PC-3 (cell line): Measurements from ENCODE around the gene OTUB1. TPM values are rescaled to one million over a fixed set of nuclear protein-coding genes. Genes with fewer than 3 reads are reported as not detected.

Experiments
- ATAC-seq: fragments of 200-7000 bp; cut with Tn5 transposase; 2 replicates; pipeline ENCODE4 v1.9.1; 2020; ENCODE audit warnings: mild to moderate bottlenecking, moderate library complexity
- BruUV-seq: library from RNA; stranded (reverse); fragments of 400-500 nt; replicated peaks from 2 replicates; lab custom pipeline; 2021; lab: Mats Ljungman, UMichigan
- CTCF ChIA-PET: fragments of 300-600 bp; sonication (Branson Sonifier 250); formaldehyde crosslinking; loops from one replicate; lab custom pipeline; 2022; ENCODE audit warnings: antibody characterized with exemption; lab: Charles Lee
- POLR2A ChIA-PET: fragments of 300-600 bp; sonication (Branson Sonifier 250); formaldehyde crosslinking; loops from one replicate; lab custom pipeline; 2022; ENCODE audit warnings: antibody characterized with exemption; ENCODE audit not compliant: unreplicated experiment; lab: Charles Lee
- DNase-seq: peaks from one replicate; pipeline ENCODE4 v3.0.0-alpha.2; 2015
- H2AFZ ChIP-seq: fragments of 300-600 bp; sonication (generic); 2 replicates; pipeline ENCODE4 v1.6.0; 2016; ENCODE audit warnings: antibody characterized with exemption, low read length
- H3F3A ChIP-seq: fragments of 300-600 bp; sonication (generic); one replicate; pipeline ENCODE4 v1.6.0; 2017; ENCODE audit warnings: antibody characterized with exemption, low read length, control low read depth, mild to moderate bottlenecking; ENCODE audit not compliant: unreplicated experiment
- H3K27ac ChIP-seq: fragments of 300-600 bp; sonication (generic); 2 replicates; pipeline ENCODE4 v1.5.1; 2016; ENCODE audit warnings: mild to moderate bottlenecking, low read length
- H3K27me3 ChIP-seq: fragments of 300-600 bp; sonication (generic); 2 replicates; pipeline ENCODE4 v1.6.1; 2016; ENCODE audit warnings: low read length, mixed read lengths
- H3K36me3 ChIP-seq: fragments of 300-600 bp; sonication (generic); 2 replicates; pipeline ENCODE4 v1.6.1; 2016; ENCODE audit warnings: low read depth, mixed run types, low read length, mixed read lengths
- H3K4me1 ChIP-seq: fragments of 300-600 bp; sonication (generic); 2 replicates; pipeline ENCODE4 v1.5.1; 2016; ENCODE audit warnings: low read length; ENCODE audit not compliant: insufficient read depth
- H3K4me2 ChIP-seq: fragments of 300-600 bp; sonication (generic); 2 replicates; pipeline ENCODE4 v1.6.0; 2016; ENCODE audit warnings: low read length
- H3K4me3 ChIP-seq: fragments of 300-600 bp; sonication (generic); 2 replicates; pipeline ENCODE4 v1.5.1; 2016; ENCODE audit warnings: mild to moderate bottlenecking, low read length, mixed read lengths
- H3K79me2 ChIP-seq: fragments of 300-600 bp; sonication (generic); 2 replicates; pipeline ENCODE4 v1.6.1; 2017; ENCODE audit warnings: low read length, mixed read lengths
- H3K9ac ChIP-seq: fragments of 300-600 bp; sonication (generic); 2 replicates; pipeline ENCODE4 v1.6.0; 2016; ENCODE audit warnings: mild to moderate bottlenecking, low read length
- H3K9me2 ChIP-seq: fragments of 300-600 bp; sonication (generic); replicated peaks from 2 replicates; pipeline ENCODE4 v1.6.1; 2016; ENCODE audit warnings: mixed run types, low read length, mixed read lengths
- H3K9me3 ChIP-seq: fragments of 300-600 bp; sonication (generic); 2 replicates; pipeline ENCODE4 v1.6.1; 2016; ENCODE audit warnings: low read length, mixed read lengths
- H4K20me1 ChIP-seq: fragments of 300-600 bp; sonication (generic); 2 replicates; pipeline ENCODE4 v1.6.1; 2016; ENCODE audit warnings: low read length, mixed read lengths
- CTCF ChIP-seq: fragments of 300-600 bp; sonication (generic); conservative IDR thresholded peaks from 2 replicates; pipeline ENCODE4 v1.5.1; 2017; ENCODE audit warnings: antibody characterized with exemption, low read depth, mild to moderate bottlenecking, low read length
- EZH2 ChIP-seq: fragments of 300-600 bp; sonication (generic); IDR thresholded peaks from one replicate; pipeline ENCODE4 v1.6.1; 2017; ENCODE audit warnings: antibody characterized with exemption, mild to moderate bottlenecking, low read length; ENCODE audit not compliant: unreplicated experiment
- EZH2phosphoT487 ChIP-seq: fragments of 300-600 bp; sonication (generic); IDR thresholded peaks from 2 replicates; pipeline ENCODE4 v1.6.1; 2018; ENCODE audit warnings: mild to moderate bottlenecking, antibody characterized with exemption, low read length, borderline replicate concordance
- intact Hi-C: fragments of 100-400 bp; cut with micrococcal nuclease; formaldehyde crosslinking; loops from 2 replicates; pipeline ENCODE4 v1.9.0; 2023
- total RNA-seq: library from RNA; depleted of rRNA; stranded (reverse); fragments of >200 nt; gene quantifications from 2 replicates; pipeline ENCODE4 v1.2.3, GENCODE V29; 2014

The OTUB1 gene
- total RNA-seq, 1 experiment from 2014 or later: 129 TPM

GRCh38 chr11:63941901-63942300 is 44.3 kb upstream of the OTUB1 start:
- no peak overlapping the region for H3K4me2 ChIP-seq
- no peak overlapping the region for H3K4me3 ChIP-seq
- ATAC-seq (no peak), DNase-seq (no peak)
- no peaks in the 10 kb centered on the region for H3K9me3 ChIP-seq
- POLR2A ChIA-PET: no interaction called here
- peaks cover 5% of the 10 kb centered on the region; the same call in 1 of the 2 replicates for H4K20me1 ChIP-seq
- H2AFZ ChIP-seq: no peak overlapping the region
- H3K27ac ChIP-seq: no peak overlapping the region
- peaks cover 12% of the 10 kb centered on the region for H3K36me3 ChIP-seq
- BruUV-seq: no TSS peak
- H3K79me2 ChIP-seq: peaks cover 63% of the 10 kb centered on the region
- H3K4me1 ChIP-seq: peaks cover 14% of the 10 kb centered on the region
- TF ChIP-seq CTCF (no peak), EZH2 (no peak), EZH2phosphoT487 (no peak)
- CTCF ChIA-PET: interaction anchor here (0.7 kb wide), 1 partner anchor 36 kb away, joined by 4 read pairs; no protein-coding TSS in a partner anchor
- no peaks in the 10 kb centered on the region for H3K27me3 ChIP-seq
- intact Hi-C loops: no loop called here
- no peaks in the 10 kb centered on the region for H3F3A ChIP-seq
- no peaks in the 10 kb centered on the region for H3K9me2 ChIP-seq
- H3K9ac ChIP-seq: no peak overlapping the region

GRCh38 chr11:63942803-63943202 is 43.4 kb upstream of the OTUB1 start:
- Histone ChIP-seq H3K4me1 (peaks cover 10% of the 10 kb centered on the region), H3K9me3 (no peaks in the 10 kb centered on the region), H3K4me3 (no peak overlapping the region), H4K20me1 (peaks cover 5% of the 10 kb centered on the region; the same call in 1 of the 2 replicates), H3K9me2 (no peaks in the 10 kb centered on the region), H3K27me3 (no peaks in the 10 kb centered on the region), H3K79me2 (peaks cover 63% of the 10 kb centered on the region), H2AFZ (no peak overlapping the region), H3K36me3 (peaks cover 13% of the 10 kb centered on the region), H3K9ac (no peak overlapping the region), H3K4me2 (no peak overlapping the region), H3F3A (no peaks in the 10 kb centered on the region), H3K27ac (no peak overlapping the region)
- ATAC-seq (no peak), DNase-seq (no peak)
- ChIA-PET CTCF (no interaction called here), POLR2A (no interaction called here)
- intact Hi-C loops: no loop called here
- no TSS peak for BruUV-seq
- TF ChIP-seq CTCF: no peak
- TF ChIP-seq EZH2: no peak
- TF ChIP-seq EZH2phosphoT487: no peak

GRCh38 chr11:63944987-63945386 is 41.3 kb upstream of the OTUB1 start:
- Histone ChIP-seq H3K9me3 (no peaks in the 10 kb centered on the region), H3K9ac (no peak overlapping the region), H3K27me3 (no peaks in the 10 kb centered on the region), H2AFZ (no peak overlapping the region), H3F3A (no peaks in the 10 kb centered on the region), H3K79me2 (peaks cover 52% of the 10 kb centered on the region), H3K36me3 (peaks cover 18% of the 10 kb centered on the region), H3K4me2 (no peak overlapping the region), H3K4me3 (no peak overlapping the region), H3K9me2 (no peaks in the 10 kb centered on the region), H4K20me1 (peaks cover 5% of the 10 kb centered on the region; the same call in 1 of the 2 replicates), H3K4me1 (peaks cover 4% of the 10 kb centered on the region; the same call in 1 of the 2 replicates), H3K27ac (no peak overlapping the region)
- no peak for DNase-seq
- ChIA-PET POLR2A (no interaction called here), CTCF (interaction anchor here (0.9 to 1.3 kb wide), 2 partner anchors 39 to 73 kb away, joined by 4 to 6 read pairs; no protein-coding TSS in a partner anchor)
- BruUV-seq: no TSS peak
- intact Hi-C loops: loop anchor here (2.0 to 5.0 kb wide), 2 partner anchors 108 to 178 kb away; partner anchors contain the start of gene ZFTA
- no peak for ATAC-seq
- TF ChIP-seq EZH2 (no peak), EZH2phosphoT487 (no peak), CTCF (no peak)
